ENCODE results near the gene STX10.

STX10 gene

DNA sequence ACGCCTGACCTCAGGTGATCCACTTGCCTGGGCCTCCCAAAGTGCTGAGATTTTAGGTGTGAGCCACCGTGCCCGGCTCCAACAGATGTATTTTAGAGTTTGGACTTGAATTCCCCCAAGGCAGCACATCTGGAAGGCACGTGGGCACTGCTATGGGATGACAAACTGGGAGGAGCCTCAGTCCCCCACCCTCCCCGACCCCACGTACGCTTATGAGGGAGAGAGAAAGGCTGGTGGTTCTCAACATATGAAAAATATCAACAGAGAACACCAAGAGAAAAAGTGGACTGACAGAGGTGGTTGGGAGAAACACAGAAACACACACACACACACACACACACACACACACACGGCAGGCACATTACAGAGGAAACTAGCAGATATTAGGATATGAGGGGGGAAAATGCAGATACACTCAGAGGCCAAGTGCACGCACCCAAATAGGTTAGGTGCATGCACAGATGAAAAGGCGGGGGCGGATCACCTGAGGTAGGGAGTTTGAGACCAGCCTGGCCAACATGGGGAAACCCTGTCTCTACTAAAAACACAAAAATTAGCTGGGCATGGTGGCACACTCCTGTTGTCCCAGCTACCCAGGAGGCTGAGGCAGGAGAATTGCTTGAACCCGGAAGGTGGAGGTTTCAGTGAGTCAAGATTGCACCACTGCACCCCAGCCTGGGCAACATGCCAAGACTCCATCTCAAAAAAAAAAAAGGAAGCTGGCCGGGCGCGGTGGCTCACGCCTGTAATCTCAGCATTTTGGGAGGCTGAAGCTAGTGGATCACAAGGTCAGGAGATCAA is 3.2 kb downstream of the STX10 start:
- TF ChIP-seq CTCF (IDR thresholded peaks at IDR 0.05): no peak

DNA sequence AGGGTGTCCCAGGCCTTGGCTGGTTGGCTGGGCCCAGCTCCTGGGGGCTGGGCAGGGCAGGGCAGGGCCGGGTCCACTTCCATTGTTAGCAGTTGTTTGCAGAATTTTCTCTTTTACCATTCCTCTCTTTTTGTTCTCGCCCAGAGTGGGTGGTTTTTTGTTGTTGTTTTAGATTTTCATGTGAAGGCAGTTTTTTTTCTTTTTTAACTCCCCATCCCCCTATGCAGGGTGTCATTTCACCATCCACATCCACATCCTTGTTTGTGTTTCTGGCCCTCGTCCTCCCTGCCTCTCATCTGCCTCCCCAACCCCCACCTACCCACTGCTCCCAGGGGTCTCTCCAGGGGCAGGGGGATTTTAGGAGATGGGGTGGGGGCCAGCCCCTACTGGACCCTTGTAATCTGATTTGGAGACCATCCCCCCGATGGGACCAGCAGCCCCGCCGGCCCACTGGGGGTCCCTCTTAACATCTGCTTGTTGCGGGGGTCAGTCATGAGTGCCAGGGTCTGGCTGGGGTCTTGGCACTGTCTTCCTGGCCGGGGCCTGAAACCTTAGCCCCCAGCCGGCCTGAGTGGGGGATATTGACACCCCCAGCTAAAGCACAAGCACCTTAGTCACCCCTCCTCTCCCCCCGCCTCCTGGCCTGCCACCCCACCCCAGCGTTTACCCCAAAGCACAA is 10.4 kb downstream of the STX10 start:
- TF ChIP-seq CTCF (IDR thresholded peaks at IDR 0.05): no peak

GRCh38 chr19:13138916-13139198 is 11.3 kb downstream of the STX10 start:
- no peak for TF ChIP-seq CTCF (IDR thresholded peaks at IDR 0.05)

DNA sequence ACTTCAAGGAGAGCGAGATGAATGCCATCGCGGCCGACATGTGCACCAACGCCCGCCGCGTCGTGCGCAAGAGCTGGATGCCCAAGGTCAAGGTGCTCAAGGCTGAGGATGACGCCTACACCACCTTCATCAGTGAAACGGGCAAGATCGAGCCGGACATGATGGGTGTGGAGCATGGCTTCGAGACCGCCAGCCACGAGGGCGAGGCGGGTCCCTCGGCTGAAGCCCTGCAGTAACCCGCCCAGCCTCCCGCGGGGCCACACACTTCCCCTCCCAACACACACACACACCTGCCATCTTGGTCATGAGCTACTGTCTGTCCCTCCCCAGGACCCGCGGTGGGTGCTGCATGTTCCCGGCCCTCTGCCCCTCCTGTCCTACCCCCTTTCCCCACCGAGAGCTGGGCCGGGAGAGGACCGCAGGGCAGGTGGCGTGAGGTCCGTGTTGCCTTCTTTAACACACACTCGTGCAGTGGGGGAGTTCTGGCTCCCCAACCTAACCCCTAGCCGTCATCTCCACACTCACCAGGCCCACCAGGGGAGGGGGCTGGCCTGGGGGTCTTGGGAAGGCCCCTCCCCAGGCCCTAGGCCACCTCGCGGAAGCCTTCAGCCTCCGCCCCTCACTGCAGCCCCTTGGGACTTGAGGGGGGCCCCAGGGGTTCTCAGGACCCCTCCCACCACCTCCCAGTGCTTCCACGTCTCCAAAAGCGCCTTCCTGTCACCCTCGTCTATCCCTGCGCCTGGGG is 11.8 kb downstream of the STX10 start:
- TF ChIP-seq CTCF (IDR thresholded peaks at IDR 0.05): no peak

DNA sequence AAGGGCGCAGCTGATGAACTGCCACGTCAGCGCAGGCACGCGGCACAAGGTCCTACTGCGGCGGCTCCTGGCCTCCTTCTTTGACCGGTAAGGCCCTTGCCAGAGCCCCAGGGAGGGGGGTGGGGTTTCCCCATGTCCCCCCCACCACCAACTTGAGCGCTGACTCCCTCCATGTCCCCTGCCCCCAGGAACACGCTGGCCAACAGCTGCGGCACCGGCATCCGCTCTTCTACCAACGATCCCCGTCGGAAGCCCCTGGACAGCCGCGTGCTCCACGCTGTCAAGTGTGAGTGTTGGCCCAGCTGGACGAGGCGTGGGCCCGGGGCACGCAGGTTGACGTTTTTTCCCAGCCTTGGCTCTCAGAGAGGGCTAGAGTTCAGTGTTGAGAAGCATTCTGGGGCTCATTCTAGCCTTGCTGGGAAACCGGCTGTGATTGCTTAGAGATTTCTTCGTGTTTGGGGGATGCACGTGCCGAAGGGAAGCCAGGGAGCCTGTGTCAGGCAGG is 12.8 kb downstream of the STX10 start:
- no peak for TF ChIP-seq CTCF (IDR thresholded peaks at IDR 0.05)

DNA sequence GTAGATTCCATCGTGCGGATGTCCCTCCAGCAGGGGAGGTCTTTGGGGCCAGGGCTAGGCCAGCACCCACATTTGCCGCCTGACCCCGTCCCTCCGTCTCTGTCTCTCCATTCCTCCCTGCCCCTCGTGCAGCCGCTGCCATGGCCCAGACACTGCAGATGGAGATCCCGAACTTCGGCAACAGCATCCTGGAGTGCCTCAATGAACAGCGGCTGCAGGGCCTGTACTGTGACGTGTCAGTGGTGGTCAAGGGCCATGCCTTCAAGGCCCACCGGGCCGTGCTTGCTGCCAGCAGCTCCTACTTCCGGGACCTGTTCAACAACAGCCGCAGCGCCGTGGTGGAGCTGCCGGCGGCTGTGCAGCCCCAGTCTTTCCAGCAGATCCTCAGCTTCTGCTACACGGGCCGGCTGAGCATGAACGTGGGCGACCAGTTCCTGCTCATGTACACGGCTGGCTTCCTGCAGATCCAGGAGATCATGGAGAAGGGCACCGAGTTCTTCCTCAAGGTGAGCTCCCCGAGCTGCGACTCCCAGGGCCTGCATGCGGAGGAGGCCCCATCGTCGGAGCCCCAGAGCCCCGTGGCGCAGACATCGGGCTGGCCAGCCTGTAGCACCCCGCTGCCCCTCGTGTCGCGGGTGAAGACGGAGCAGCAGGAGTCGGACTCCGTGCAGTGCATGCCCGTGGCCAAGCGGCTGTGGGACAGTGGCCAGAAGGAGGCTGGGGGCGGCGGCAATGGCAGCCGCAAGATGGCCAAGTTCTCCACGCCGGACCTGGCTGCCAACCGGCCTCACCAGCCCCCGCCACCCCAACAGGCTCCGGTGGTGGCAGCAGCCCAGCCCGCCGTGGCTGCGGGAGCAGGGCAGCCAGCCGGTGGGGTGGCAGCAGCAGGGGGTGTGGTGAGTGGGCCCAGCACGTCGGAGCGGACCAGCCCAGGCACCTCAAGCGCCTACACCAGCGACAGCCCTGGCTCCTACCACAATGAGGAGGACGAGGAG is 14.8 kb downstream of the STX10 start:
- TF ChIP-seq CTCF (IDR thresholded peaks at IDR 0.05): no peak

DNA sequence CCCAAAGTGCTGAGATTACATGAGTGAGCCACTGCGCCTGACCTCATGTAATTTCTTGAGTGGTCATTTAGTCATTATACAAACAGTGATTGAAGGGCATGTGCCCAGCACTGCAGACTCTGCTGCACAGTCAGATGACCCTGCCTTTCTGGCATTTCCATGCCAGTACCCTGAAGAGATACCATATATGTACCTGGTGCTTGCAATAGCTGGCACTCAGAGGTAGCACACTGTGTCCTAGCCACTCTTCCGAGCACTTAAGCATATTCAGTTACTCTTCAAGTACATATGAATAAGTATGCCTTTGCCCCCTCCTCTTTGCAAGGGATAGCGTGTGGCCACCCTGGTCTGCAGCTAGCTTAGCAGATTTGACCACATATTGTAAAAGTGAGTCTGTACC is 15.5 kb downstream of the STX10 start:
- no peak for TF ChIP-seq CTCF (IDR thresholded peaks at IDR 0.05)

All from LNCAP (cell line).